ENCODE results near the gene NFYA. TPM values are rescaled to one million over a fixed set of nuclear protein-coding genes. Genes with fewer than 3 reads are reported as not detected.

Gene NFYA
- total and polyA plus RNA-seq, 2 of the 13 experiments (the other 11 are each of a cell fraction or from before 2014, with no cell fraction given): 16.0 to 22.9 TPM

- ATAC-seq: no peak
- in situ Hi-C loops (cut with HindIII; ENCODE audit: extremely low pct_ligation_motif_present, low pct_unique_long_range_greater_than_20kb): loop anchor here (25.0 kb wide), 1 partner anchor 699 kb away; no protein-coding TSS in a partner anchor
Observed at GRCh38 chr6:41036601-41037000, 36.2 kb upstream of the NFYA start.

GRCh38 chr6:41037107-41037900, 35.5 kb upstream of the NFYA start:
- CTCF ChIA-PET (ENCODE audit: low intra/inter-chr PET ratio, low total read pairs): interaction anchor here (3.3 kb wide), 1 partner anchor 28 kb away, joined by 25 read pairs; no protein-coding TSS in a partner anchor
- Histone ChIP-seq H3K9ac (ENCODE audit: insufficient read depth, low read depth, low read length) (no peak overlapping the region), H3K36me3 (replicated peaks in 1 of 2; ENCODE audit: control insufficient read depth in 1 of 2, insufficient read depth in 2 of 2, low read length in 2 of 2) (peaks cover 0 to 1% of the 10 kb centered on the region in 2 experiments; a peak in 1 of 5 replicates), H2AFZ (ENCODE audit: low read length) (no peak overlapping the region), H4K20me1 (ENCODE audit: insufficient read depth, low read length) (no peaks in the 10 kb centered on the region), H3K79me2 (ENCODE audit: insufficient read depth, low read length) (no peaks in the 10 kb centered on the region), H3K9me3 (ENCODE audit: low read length) (no peaks in the 10 kb centered on the region), H3K27me3 (ENCODE audit: control insufficient read depth in 1 of 2, insufficient read depth in 2 of 2, low read length in 2 of 2) (no peaks in the 10 kb centered on the region), H3K4me2 (ENCODE audit: low read depth, low read length) (no peak overlapping the region), H3K27ac (ENCODE audit: extremely low read length, insufficient read depth, low read length) (no peak overlapping the region), H3K4me3 (replicated peaks in 1 of 3; ENCODE audit: insufficient read depth in 1 of 3, low read depth in 2 of 3, low read length in 3 of 3) (no peak overlapping the region), H3K4me1 (ENCODE audit: insufficient read depth, low read length) (peaks cover 72% of the 10 kb centered on the region)
- TF ChIP-seq KLF6 (CRISPR knock-in tag; IDR thresholded peaks at IDR 0.05) (no peak), ZNF644 (CRISPR knock-in tag; IDR thresholded peaks at IDR 0.05; ENCODE audit: low read depth) (peak; percentile 34; the same call in 1 of the 2 replicates), TERF1 (CRISPR knock-in tag; IDR thresholded peaks at IDR 0.05) (no peak), SMYD3 (CRISPR knock-in tag; IDR thresholded peaks at IDR 0.05) (no peak), ZNF614 (CRISPR knock-in tag; IDR thresholded peaks at IDR 0.05; ENCODE audit: borderline replicate concordance) (no peak)
- 95% methylated on average over 13 of the region's 13 CpGs for WGBS (ENCODE audit: low lambda C conversion rate)
- ATAC-seq: no peak
- no peak for FAIRE-seq
- POLR2A ChIA-PET: interaction anchor here (1.2 to 2.3 kb wide), 3 partner anchors 27 to 40 kb away, joined by 3 to 10 read pairs (median 10); partner anchors contain the start of genes NFYA and OARD1
- intact Hi-C loops (cut with micrococcal nuclease; ENCODE audit: unreplicated experiment): no loop called here
- no TSS peak for BruUV-seq (replicated peaks)
- no peak for DNase-seq (ENCODE audit: low spot score)
- in situ Hi-C loops (cut with HindIII; ENCODE audit: extremely low pct_ligation_motif_present, low pct_unique_long_range_greater_than_20kb): loop anchor here (25.0 kb wide), 1 partner anchor 700 kb away; no protein-coding TSS in a partner anchor

More at GRCh38 chr6:41036601-41037000, 36.2 kb upstream of the NFYA start:
- DNase-seq (ENCODE audit: low spot score) (no peak), FAIRE-seq (no peak)
- TF ChIP-seq BRF2 (CRISPR knock-in tag; IDR thresholded peaks at IDR 0.05) (no peak), ELF1 (CRISPR knock-in tag; IDR thresholded peaks at IDR 0.05) (no peak)
- no peak overlapping the region for H3K9ac ChIP-seq (ENCODE audit: insufficient read depth, low read depth, low read length)
- POLR2A ChIA-PET: interaction anchor here (1.2 to 2.3 kb wide), 3 partner anchors 27 to 39 kb away, joined by 3 to 10 read pairs (median 10); partner anchors contain the start of genes NFYA and OARD1
- H2AFZ ChIP-seq (ENCODE audit: low read length): no peak overlapping the region
- H3K9me3 ChIP-seq (ENCODE audit: low read length): no peaks in the 10 kb centered on the region
- no peaks in the 10 kb centered on the region for H3K79me2 ChIP-seq (ENCODE audit: insufficient read depth, low read length)
- no peak overlapping the region for H3K4me3 ChIP-seq (replicated peaks in 1 of 3; ENCODE audit: insufficient read depth in 1 of 3, low read depth in 2 of 3, low read length in 3 of 3)
- CTCF ChIA-PET (ENCODE audit: low intra/inter-chr PET ratio, low total read pairs): no interaction called here
- BruUV-seq (replicated peaks): no TSS peak
- peaks cover 0 to 1% of the 10 kb centered on the region in 2 experiments; a peak in 1 of 5 replicates for H3K36me3 ChIP-seq (replicated peaks in 1 of 2; ENCODE audit: control insufficient read depth in 1 of 2, insufficient read depth in 2 of 2, low read length in 2 of 2)
- H3K27ac ChIP-seq (ENCODE audit: extremely low read length, insufficient read depth, low read length): no peak overlapping the region
- intact Hi-C loops (cut with micrococcal nuclease; ENCODE audit: unreplicated experiment): no loop called here
- H3K4me1 ChIP-seq (ENCODE audit: insufficient read depth, low read length): peaks cover 65% of the 10 kb centered on the region
- WGBS (ENCODE audit: low lambda C conversion rate): 94% methylated on average over 2 of the region's 2 CpGs
- no peak overlapping the region for H3K4me2 ChIP-seq (ENCODE audit: low read depth, low read length)
- no peaks in the 10 kb centered on the region for H4K20me1 ChIP-seq (ENCODE audit: insufficient read depth, low read length)
- H3K27me3 ChIP-seq (ENCODE audit: control insufficient read depth in 1 of 2, insufficient read depth in 2 of 2, low read length in 2 of 2): no peaks in the 10 kb centered on the region
